Hepatocyte (in vitro differentiated cells): ENCODE measurements around the gene SMIM38.

Source experiments
- CTCF ChIP-seq: fragments of 200-600 bp; sonication (generic); IDR thresholded peaks from 2 replicates; pipeline ENCODE4 v1.5.1; 2016; ENCODE audit warnings: antibody characterized with exemption, mild to moderate bottlenecking; ENCODE audit not compliant: poor library complexity
- EZH2 ChIP-seq: fragments of 200-600 bp; sonication (generic); IDR thresholded peaks from 2 replicates; pipeline ENCODE4 v1.6.1; 2016; ENCODE audit warnings: antibody characterized with exemption, mild to moderate bottlenecking, borderline replicate concordance

DNA sequence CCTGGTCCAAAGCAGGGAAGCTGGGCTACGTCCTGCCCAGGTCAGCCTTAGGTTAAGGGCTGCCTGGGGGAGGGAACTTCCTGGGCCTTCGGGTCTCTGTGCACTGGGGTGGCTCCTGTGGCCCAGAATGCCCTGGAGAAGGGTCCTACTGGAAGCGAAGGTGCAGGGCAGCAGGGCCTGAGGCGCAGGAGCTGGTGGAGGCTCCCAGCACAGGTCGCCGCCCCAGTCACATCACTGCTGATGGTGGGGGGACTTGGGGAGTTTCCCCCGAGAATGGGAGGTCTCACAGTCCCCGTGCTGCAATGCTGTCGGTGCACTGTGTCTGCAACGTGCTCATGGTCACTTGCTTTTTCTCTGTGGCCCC, 815 bp upstream of the SMIM38 start:
- TF ChIP-seq CTCF (no peak), EZH2 (no peak)
